ENCODE data around the gene FOXA3. TPM values are rescaled to one million over a fixed set of nuclear protein-coding genes. Genes with fewer than 3 reads are reported as not detected.

Gene FOXA3
- total and polyA plus RNA-seq, 10 of the 15 experiments (the other 5 are each of a cell fraction or from before 2014, with no cell fraction given): 0.04 to 0.83 (median 0.11) TPM; not detected in 5

DNA sequence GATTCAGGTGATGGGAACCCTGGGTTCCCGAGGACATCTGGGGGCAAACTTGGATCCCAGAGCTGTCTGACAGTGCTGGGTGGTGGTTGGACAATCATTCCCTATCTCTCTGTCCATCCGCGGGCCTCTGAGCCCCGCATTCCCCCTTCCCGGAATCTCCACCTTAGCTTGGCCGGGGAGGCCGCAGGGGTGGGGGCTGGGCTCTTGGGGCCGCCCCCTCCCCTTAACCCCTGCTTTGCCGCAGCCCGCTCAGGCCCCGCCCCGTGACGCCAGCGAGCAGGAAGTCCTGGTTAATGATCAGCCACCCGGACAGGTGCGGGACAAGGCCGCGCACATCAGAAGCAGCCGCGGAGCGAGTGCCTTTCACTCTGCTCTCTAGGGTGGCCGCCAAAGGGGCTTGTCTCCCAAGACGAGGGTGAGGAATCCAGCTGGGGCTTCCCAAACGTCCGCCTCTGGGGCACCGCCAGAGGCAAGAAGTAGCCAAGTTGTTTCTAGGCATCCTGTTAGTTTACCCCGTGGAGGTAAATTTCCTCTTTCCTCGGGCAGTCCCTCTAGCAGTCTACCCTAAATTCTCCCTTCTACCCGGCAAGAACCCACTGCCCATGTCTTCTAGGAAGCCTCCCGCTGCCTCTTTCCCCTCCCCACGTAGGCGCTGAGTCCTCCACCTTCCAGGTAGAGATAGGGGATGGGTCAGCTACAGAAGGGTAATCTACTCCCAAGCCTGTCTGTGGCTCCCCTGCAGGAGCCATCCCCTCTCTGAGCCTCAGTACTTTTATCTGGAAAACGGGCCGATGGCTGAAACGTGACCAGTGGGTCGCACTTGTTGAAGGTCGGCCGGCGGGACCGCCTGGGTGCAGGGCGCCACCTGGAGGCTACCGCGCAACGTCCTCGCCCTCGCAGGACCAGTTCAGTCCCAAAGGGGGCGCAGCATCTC is 18.8 kb downstream of the FOXA3 start (continued):
- TF ChIP-seq, protein P1, sequence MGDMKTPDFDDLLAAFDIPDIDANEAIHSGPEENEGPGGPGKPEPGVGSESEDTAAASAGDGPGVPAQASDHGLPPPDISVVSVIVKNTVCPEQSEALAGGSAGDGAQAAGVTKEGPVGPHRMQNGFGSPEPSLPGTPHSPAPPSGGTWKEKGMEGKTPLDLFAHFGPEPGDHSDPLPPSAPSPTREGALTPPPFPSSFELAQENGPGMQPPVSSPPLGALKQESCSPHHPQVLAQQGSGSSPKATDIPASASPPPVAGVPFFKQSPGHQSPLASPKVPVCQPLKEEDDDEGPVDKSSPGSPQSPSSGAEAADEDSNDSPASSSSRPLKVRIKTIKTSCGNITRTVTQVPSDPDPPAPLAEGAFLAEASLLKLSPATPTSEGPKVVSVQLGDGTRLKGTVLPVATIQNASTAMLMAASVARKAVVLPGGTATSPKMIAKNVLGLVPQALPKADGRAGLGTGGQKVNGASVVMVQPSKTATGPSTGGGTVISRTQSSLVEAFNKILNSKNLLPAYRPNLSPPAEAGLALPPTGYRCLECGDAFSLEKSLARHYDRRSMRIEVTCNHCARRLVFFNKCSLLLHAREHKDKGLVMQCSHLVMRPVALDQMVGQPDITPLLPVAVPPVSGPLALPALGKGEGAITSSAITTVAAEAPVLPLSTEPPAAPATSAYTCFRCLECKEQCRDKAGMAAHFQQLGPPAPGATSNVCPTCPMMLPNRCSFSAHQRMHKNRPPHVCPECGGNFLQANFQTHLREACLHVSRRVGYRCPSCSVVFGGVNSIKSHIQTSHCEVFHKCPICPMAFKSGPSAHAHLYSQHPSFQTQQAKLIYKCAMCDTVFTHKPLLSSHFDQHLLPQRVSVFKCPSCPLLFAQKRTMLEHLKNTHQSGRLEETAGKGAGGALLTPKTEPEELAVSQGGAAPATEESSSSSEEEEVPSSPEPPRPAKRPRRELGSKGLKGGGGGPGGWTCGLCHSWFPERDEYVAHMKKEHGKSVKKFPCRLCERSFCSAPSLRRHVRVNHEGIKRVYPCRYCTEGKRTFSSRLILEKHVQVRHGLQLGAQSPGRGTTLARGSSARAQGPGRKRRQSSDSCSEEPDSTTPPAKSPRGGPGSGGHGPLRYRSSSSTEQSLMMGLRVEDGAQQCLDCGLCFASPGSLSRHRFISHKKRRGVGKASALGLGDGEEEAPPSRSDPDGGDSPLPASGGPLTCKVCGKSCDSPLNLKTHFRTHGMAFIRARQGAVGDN (IDR thresholded peaks at IDR 0.05): peak; percentile 81
- TF ChIP-seq HCFC1 (IDR thresholded peaks at IDR 0.05; ENCODE audit: low read length) (peak; percentile 36; the same call in 1 of the 2 replicates), CHD2 (IDR thresholded peaks at IDR 0.05; ENCODE audit: borderline replicate concordance, low read depth, low read length) (peak; percentile 83), IRF4 (IDR thresholded peaks at IDR 0.05; ENCODE audit: low read depth, low read length) (no peak), SREBF2 (IDR thresholded peaks at IDR 0.05; ENCODE audit: low read length) (no peak), ZNF207 (IDR thresholded peaks at IDR 0.05; ENCODE audit: borderline replicate concordance) (peak; percentile 87; the same call in 1 of the 2 replicates), CBX5 (IDR thresholded peaks at IDR 0.05; ENCODE audit: low read depth) (no peak), SMARCA5 (IDR thresholded peaks at IDR 0.05) (peak; percentile 99), SUZ12 (IDR thresholded peaks at IDR 0.05; ENCODE audit: unreplicated experiment) (no peak), RAD51 (IDR thresholded peaks at IDR 0.05) (peak; percentile 13; the same call in 1 of the 2 replicates), RUNX3 (IDR thresholded peaks at IDR 0.05; ENCODE audit: low read length) (peak; percentile 70), TCF3 (IDR thresholded peaks at IDR 0.05; ENCODE audit: borderline replicate concordance, insufficient read depth, low read depth, low read length) (peak; percentile 87), RCOR1 (conservative IDR thresholded peaks at IDR 0.05; ENCODE audit: low read depth, low read length) (no peak; the same call in 1 of the 2 replicates)
- TF ChIP-seq, protein P2, sequence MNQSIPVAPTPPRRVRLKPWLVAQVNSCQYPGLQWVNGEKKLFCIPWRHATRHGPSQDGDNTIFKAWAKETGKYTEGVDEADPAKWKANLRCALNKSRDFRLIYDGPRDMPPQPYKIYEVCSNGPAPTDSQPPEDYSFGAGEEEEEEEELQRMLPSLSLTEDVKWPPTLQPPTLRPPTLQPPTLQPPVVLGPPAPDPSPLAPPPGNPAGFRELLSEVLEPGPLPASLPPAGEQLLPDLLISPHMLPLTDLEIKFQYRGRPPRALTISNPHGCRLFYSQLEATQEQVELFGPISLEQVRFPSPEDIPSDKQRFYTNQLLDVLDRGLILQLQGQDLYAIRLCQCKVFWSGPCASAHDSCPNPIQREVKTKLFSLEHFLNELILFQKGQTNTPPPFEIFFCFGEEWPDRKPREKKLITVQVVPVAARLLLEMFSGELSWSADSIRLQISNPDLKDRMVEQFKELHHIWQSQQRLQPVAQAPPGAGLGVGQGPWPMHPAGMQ (IDR thresholded peaks at IDR 0.05; ENCODE audit: borderline replicate concordance): peak; percentile 29; the same call in 1 of the 2 replicates
- TF ChIP-seq, protein P3, sequence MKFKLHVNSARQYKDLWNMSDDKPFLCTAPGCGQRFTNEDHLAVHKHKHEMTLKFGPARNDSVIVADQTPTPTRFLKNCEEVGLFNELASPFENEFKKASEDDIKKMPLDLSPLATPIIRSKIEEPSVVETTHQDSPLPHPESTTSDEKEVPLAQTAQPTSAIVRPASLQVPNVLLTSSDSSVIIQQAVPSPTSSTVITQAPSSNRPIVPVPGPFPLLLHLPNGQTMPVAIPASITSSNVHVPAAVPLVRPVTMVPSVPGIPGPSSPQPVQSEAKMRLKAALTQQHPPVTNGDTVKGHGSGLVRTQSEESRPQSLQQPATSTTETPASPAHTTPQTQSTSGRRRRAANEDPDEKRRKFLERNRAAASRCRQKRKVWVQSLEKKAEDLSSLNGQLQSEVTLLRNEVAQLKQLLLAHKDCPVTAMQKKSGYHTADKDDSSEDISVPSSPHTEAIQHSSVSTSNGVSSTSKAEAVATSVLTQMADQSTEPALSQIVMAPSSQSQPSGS (IDR thresholded peaks at IDR 0.05; ENCODE audit: low read length): no peak
- TF ChIP-seq, protein P4, sequence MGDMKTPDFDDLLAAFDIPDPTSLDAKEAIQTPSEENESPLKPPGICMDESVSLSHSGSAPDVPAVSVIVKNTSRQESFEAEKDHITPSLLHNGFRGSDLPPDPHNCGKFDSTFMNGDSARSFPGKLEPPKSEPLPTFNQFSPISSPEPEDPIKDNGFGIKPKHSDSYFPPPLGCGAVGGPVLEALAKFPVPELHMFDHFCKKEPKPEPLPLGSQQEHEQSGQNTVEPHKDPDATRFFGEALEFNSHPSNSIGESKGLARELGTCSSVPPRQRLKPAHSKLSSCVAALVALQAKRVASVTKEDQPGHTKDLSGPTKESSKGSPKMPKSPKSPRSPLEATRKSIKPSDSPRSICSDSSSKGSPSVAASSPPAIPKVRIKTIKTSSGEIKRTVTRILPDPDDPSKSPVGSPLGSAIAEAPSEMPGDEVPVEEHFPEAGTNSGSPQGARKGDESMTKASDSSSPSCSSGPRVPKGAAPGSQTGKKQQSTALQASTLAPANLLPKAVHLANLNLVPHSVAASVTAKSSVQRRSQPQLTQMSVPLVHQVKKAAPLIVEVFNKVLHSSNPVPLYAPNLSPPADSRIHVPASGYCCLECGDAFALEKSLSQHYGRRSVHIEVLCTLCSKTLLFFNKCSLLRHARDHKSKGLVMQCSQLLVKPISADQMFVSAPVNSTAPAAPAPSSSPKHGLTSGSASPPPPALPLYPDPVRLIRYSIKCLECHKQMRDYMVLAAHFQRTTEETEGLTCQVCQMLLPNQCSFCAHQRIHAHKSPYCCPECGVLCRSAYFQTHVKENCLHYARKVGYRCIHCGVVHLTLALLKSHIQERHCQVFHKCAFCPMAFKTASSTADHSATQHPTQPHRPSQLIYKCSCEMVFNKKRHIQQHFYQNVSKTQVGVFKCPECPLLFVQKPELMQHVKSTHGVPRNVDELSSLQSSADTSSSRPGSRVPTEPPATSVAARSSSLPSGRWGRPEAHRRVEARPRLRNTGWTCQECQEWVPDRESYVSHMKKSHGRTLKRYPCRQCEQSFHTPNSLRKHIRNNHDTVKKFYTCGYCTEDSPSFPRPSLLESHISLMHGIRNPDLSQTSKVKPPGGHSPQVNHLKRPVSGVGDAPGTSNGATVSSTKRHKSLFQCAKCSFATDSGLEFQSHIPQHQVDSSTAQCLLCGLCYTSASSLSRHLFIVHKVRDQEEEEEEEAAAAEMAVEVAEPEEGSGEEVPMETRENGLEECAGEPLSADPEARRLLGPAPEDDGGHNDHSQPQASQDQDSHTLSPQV (IDR thresholded peaks at IDR 0.05): peak; percentile 95
- TF ChIP-seq, protein P5, sequence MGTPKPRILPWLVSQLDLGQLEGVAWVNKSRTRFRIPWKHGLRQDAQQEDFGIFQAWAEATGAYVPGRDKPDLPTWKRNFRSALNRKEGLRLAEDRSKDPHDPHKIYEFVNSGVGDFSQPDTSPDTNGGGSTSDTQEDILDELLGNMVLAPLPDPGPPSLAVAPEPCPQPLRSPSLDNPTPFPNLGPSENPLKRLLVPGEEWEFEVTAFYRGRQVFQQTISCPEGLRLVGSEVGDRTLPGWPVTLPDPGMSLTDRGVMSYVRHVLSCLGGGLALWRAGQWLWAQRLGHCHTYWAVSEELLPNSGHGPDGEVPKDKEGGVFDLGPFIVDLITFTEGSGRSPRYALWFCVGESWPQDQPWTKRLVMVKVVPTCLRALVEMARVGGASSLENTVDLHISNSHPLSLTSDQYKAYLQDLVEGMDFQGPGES (IDR thresholded peaks at IDR 0.05): no peak

All from GM12878 (cell line).